Pancreas (tissue), 10 donors: ENCODE data around the gene GPR152. TPM values are rescaled to one million over a fixed set of nuclear protein-coding genes. Genes with fewer than 3 reads are reported as not detected.
A peak's percentile ranks its signal among the peaks of the same experiment; 100 is the strongest.

Experiments
- ATAC-seq, 4 donors: fragments of 200-7000 bp; cut with Tn5 transposase; one replicate each; pipeline versions ENCODE4 v1.8.0 to v1.9.1; 2020; ENCODE audit warnings: mild to moderate bottlenecking in 4 of 4, moderate library complexity in 4 of 4
- DNase-seq, 6 donors: peaks; one replicate each; pipeline ENCODE4 v3.0.0-alpha.2; 2020
- FAIRE-seq: peaks from 2 replicates; lab custom pipeline; 2012; peaks lifted over from hg19 to GRCh38; lab: Jason Lieb, UNC
- H3K27ac ChIP-seq, 4 donors: fragments of 200-600 bp; sonication (generic); 1 replicate in 3 of 4; 2 replicates in 1 of 4; pipeline versions ENCODE4 v1.5.0 to v1.8.0; 2020
- H3K27me3 ChIP-seq, 4 donors: fragments of 200-600 bp; one replicate each; pipeline ENCODE4 v1.8.0; 2021
- H3K36me3 ChIP-seq, 3 donors: fragments of 200-600 bp; sonication (generic) in 1 of 3; one replicate each; pipeline versions ENCODE4 v1.5.0 to v1.8.0; 2020 to 2021
- H3K4me1 ChIP-seq, 3 donors: fragments of 200-600 bp; one replicate each; pipeline ENCODE4 v1.8.0; 2021
- H3K4me3 ChIP-seq, 4 donors: fragments of 200-600 bp; sonication (generic) in 2 of 4; one replicate each; pipeline versions ENCODE4 v1.5.0 to v1.8.0; 2020 to 2021
- H3K9me3 ChIP-seq, 4 donors: fragments of 200-600 bp; one replicate each; pipeline ENCODE4 v1.8.0; 2021
- CTCF ChIP-seq, 4 donors: fragments of 200-600 bp; sonication (generic) in 3 of 4; IDR thresholded peaks; one replicate each; pipeline versions ENCODE4 v1.5.0 to v1.8.0; 2021; ENCODE audit warnings: antibody characterized with exemption in 4 of 4
- WGBS, 2 donors: extraction: QIAGEN DNeasy Blood & Tissue Kit; methylation state at CpG; one replicate each; pipeline ENCODE4 v1.1.7; 2013; 5-methylcytosine and 5-hydroxymethylcytosine counted together
- intact Hi-C, 3 donors: fragments of 100-400 bp; cut with DNase I; formaldehyde crosslinking; loops; one replicate each; pipeline versions ENCODE4 v1.11.1 to v1.14.2; 2022
- polyA plus RNA-seq, 2 donors: library from polyadenylated mRNA; stranded (reverse); fragments of 200-250 nt; gene quantifications; one replicate each; pipeline ENCODE4 v1.2.3, GENCODE V29; 2013
- total RNA-seq, 6 donors: library from RNA; stranded (reverse); fragmentation: NEBNext Ultra II Directional in 4 of 6; extraction: Animal tissue kit (Norgen Biotek cat#: 25700) in 4 of 6; gene quantifications; one replicate each; pipeline versions ENCODE4 v1.2.1 to v1.2.4, GENCODE V29; 2021 to 2023
- donor health status: healthy with polysubstance abuse.
- donor health status: DM: no; HTN: no; CAD: no; lungs with moderate emphysema.
- donor health status: DM: no; HTN: no; CAD: no.
- donor health status: control.
- donor health status: control.
- donor health status: Bipolar disorder and iron deficiency.
- donor health status: DM: yes; HTN: yes; CAD: no.
- donor health status: DM: no; HTN: no; CAD: no.
- donor health status: DM: no; HTN: no; CAD: no.
- donor health status: DM: yes; HTN: yes; CAD: no.

GPR152 gene
- total and polyA plus RNA-seq, 8 donors: not detected

GRCh38 chr11:67470337-67471002 lies 17.9 kb upstream of the GPR152 start:
- TF ChIP-seq CTCF (IDR thresholded peaks at IDR 0.05): no peak

GRCh38 chr11:67469508-67469811 lies 16.9 kb upstream of the GPR152 start:
- WGBS, 2 donors: 8 to 9% methylated on average over 9 of the region's 9 CpGs
- no peak for FAIRE-seq
- H3K4me1 ChIP-seq: peaks cover 0 to 12% (median 0%) of the 10 kb centered on the region in 3 donors
- peak overlapping the region; percentile 67 to 89 (median 84) for H3K27ac ChIP-seq
- H3K4me3 ChIP-seq: peak overlapping the region; percentile 76 to 98 (median 96)
- no peaks in the 10 kb centered on the region for H3K36me3 ChIP-seq
- intact Hi-C loops: no loop called here
- ATAC-seq: no peak
- no peak for DNase-seq
- no peaks in the 10 kb centered on the region for H3K27me3 ChIP-seq
- TF ChIP-seq CTCF (IDR thresholded peaks at IDR 0.05): no peak
- H3K9me3 ChIP-seq: no peaks in the 10 kb centered on the region

More at GRCh38 chr11:67470337-67471002, 17.9 kb upstream of the GPR152 start:
- Histone ChIP-seq H3K4me3 (no peak overlapping the region), H3K36me3 (no peaks in the 10 kb centered on the region), H3K27me3 (no peaks in the 10 kb centered on the region), H3K27ac (no peak overlapping the region), H3K9me3 (no peaks in the 10 kb centered on the region), H3K4me1 (peaks cover 0 to 8% (median 0%) of the 10 kb centered on the region in 3 donors)
- intact Hi-C loops: no loop called here
- FAIRE-seq: no peak
- WGBS, 2 donors: 81 to 83% methylated on average over 8 of the region's 8 CpGs
- no peak for ATAC-seq
- DNase-seq: peak in 1 of 6 donors; percentile 14

GRCh38 chr11:67468759-67469507 lies 16.4 kb upstream of the GPR152 start, which contains the start of gene TMEM134:
Gene TMEM134 (minus strand): TSS chr11:67469251. CDS start chr11:67469192, 59 bp downstream.
- peak within 1 kb of the TSS; percentile 67 to 89 (median 84) for H3K27ac ChIP-seq
- WGBS, 2 donors: 1% methylated on average over 62 to 76 of the region's 76 CpGs
- ATAC-seq: peak; percentile 77 to 90 (median 82)
- FAIRE-seq: no peak
- H3K4me3 ChIP-seq: peak within 1 kb of the TSS; percentile 76 to 98 (median 96)
- H3K9me3 ChIP-seq: no peaks in the 10 kb centered on the region
- DNase-seq: peak; percentile 90 to 98 (median 94)
- H3K4me1 ChIP-seq: peaks cover 0 to 16% (median 3%) of the 10 kb centered on the region in 3 donors
- intact Hi-C loops: no loop called here
- no peaks in the 10 kb centered on the region for H3K36me3 ChIP-seq
- H3K27me3 ChIP-seq: no peaks in the 10 kb centered on the region
- TF ChIP-seq CTCF (IDR thresholded peaks at IDR 0.05): peak in 1 of 4 donors; percentile 32

GRCh38 chr11:67468456-67468758 lies 15.9 kb upstream of the GPR152 start:
- H3K4me3 ChIP-seq: peak overlapping the region; percentile 76 to 98 (median 96)
- no peak for FAIRE-seq
- intact Hi-C loops: no loop called here
- ATAC-seq: peak in 2 of 4 donors; percentile 1 to 2
- no peaks in the 10 kb centered on the region for H3K36me3 ChIP-seq
- H3K9me3 ChIP-seq: no peaks in the 10 kb centered on the region
- H3K27me3 ChIP-seq: no peaks in the 10 kb centered on the region
- H3K4me1 ChIP-seq: peaks cover 0 to 21% (median 6%) of the 10 kb centered on the region in 3 donors
- WGBS, 2 donors: 0 to 1% methylated on average over 6 of the region's 6 CpGs
- TF ChIP-seq CTCF (IDR thresholded peaks at IDR 0.05): no peak
- peak overlapping the region; percentile 67 to 89 (median 84) for H3K27ac ChIP-seq
- no peak for DNase-seq
